ENCODE measurements around the gene SLAMF8. TPM values are rescaled to one million over a fixed set of nuclear protein-coding genes. Genes with fewer than 3 reads are reported as not detected.
A peak's percentile ranks its signal among the peaks of the same experiment; 100 is the strongest.

Gene SLAMF8
- total RNA-seq, 2 donors from 2014 or later: 0.44 TPM; not detected in 1

DNA sequence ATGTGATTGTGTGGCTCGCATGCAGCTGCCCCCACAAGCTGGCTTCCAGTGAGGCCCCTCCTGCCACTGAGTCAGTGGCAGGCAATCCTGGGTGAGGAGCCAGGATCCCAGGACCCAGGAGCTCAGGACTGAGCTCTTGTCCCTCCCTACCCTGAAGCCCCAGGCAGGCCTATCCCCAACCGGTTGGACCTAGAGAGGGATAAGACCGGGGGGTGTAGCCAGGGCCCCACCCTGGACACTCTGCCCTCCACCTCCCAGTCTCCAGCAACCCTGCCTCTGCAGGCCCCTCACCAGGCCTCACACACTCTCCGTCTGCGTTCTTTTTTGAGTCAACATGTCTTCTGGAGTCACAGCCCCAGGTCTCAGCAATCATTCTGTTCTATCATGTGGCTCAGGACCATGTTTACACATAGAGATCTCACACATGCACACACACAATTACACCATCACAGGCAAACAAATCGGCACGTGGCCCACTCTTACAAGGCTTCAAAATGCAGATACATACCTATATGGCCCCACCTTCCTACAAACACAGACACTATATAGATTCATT is 33.2 kb downstream of the SLAMF8 start:
- no peaks in the 10 kb centered on the region for H3K9me3 ChIP-seq (ENCODE audit: control insufficient read depth, low read length, poor library complexity, severe bottlenecking)
- H3K27ac Mint-ChIP-seq: peak overlapping the region; percentile 69
- ATAC-seq: no peak

GRCh38 chr1:159860456-159860855 is 33.8 kb downstream of the SLAMF8 start:
- H3K4me3 Mint-ChIP-seq: no peak overlapping the region
- DNase-seq: no peak
- peaks cover 3% of the 10 kb centered on the region for H3K4me1 Mint-ChIP-seq
- peaks cover 27% of the 10 kb centered on the region for H3K27me3 Mint-ChIP-seq
- H3K9me3 ChIP-seq (ENCODE audit: control insufficient read depth, low read length, poor library complexity, severe bottlenecking): no peaks in the 10 kb centered on the region
- ATAC-seq: no peak
- no peaks in the 10 kb centered on the region for H3K36me3 Mint-ChIP-seq (ENCODE audit: low read depth)
- H3K27ac Mint-ChIP-seq: peak overlapping the region; percentile 69

More for the DNA sequence above, 33.2 kb downstream of the SLAMF8 start:
- Mint-ChIP-seq H3K27me3 (peaks cover 27% of the 10 kb centered on the region), H3K4me1 (peaks cover 7% of the 10 kb centered on the region), H3K4me3 (no peak overlapping the region), H3K36me3 (ENCODE audit: low read depth) (peaks cover 2% of the 10 kb centered on the region)
- no peak for DNase-seq

DNA sequence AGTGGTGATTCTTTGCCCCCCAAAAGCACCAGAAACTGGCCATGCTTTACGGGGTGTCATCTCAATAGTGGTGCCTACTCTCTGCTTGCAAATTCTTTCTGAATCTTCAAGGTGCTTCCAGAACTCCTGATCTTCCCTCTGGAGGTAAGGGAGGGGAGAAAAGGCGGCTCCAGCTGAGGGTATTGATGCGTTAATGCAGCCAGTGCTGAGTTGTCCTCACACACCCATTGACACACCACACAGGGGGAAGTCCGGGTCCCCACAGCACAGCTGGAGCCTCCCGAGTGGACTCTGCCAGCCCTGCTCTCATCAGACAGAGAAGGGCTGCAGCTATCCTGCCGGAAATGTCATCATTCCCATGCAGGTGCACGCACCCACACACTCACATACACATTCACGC is 34.5 kb downstream of the SLAMF8 start:
- no peak overlapping the region for H3K27ac Mint-ChIP-seq
- H3K4me1 Mint-ChIP-seq: peaks cover 5% of the 10 kb centered on the region
- no peaks in the 10 kb centered on the region for H3K9me3 ChIP-seq (ENCODE audit: control insufficient read depth, low read length, poor library complexity, severe bottlenecking)
- peaks cover 28% of the 10 kb centered on the region for H3K27me3 Mint-ChIP-seq
- no peak overlapping the region for H3K4me3 Mint-ChIP-seq
- ATAC-seq (no peak), DNase-seq (no peak)
- H3K36me3 Mint-ChIP-seq (ENCODE audit: low read depth): no peaks in the 10 kb centered on the region

- H3K4me1 Mint-ChIP-seq: peaks cover 13% of the 10 kb centered on the region
- H3K9me3 ChIP-seq (ENCODE audit: control insufficient read depth, low read length, poor library complexity, severe bottlenecking): no peaks in the 10 kb centered on the region
- DNase-seq (no peak), ATAC-seq (no peak)
- peaks cover 31% of the 10 kb centered on the region for H3K27me3 Mint-ChIP-seq
- no peaks in the 10 kb centered on the region for H3K36me3 Mint-ChIP-seq (ENCODE audit: low read depth)
- no peak overlapping the region for H3K4me3 Mint-ChIP-seq
- no peak overlapping the region for H3K27ac Mint-ChIP-seq
Measured at GRCh38 chr1:159862031-159862430, 35.4 kb downstream of the SLAMF8 start.

GRCh38 chr1:159862557-159862956 is 35.9 kb downstream of the SLAMF8 start, which contains the start of gene VSIG8:
VSIG8 (minus strand) TSS chr1:159862657; CDS start chr1:159862521, 136 bp downstream.
- no peak within 1 kb of the TSS for H3K27ac Mint-ChIP-seq
- no peak within 1 kb of the TSS for H3K4me3 Mint-ChIP-seq
- H3K4me1 Mint-ChIP-seq: peaks cover 15% of the 10 kb centered on the region
- no peaks in the 10 kb centered on the region for H3K9me3 ChIP-seq (ENCODE audit: control insufficient read depth, low read length, poor library complexity, severe bottlenecking)
- peaks cover 31% of the 10 kb centered on the region for H3K27me3 Mint-ChIP-seq
- no peaks in the 10 kb centered on the region for H3K36me3 Mint-ChIP-seq (ENCODE audit: low read depth)
- DNase-seq (no peak), ATAC-seq (no peak)

GRCh38 chr1:159864262-159864661 is 37.6 kb downstream of the SLAMF8 start:
- peaks cover 31% of the 10 kb centered on the region for H3K27me3 Mint-ChIP-seq
- no peaks in the 10 kb centered on the region for H3K36me3 Mint-ChIP-seq (ENCODE audit: low read depth)
- no peak for DNase-seq
- no peak for ATAC-seq
- H3K9me3 ChIP-seq (ENCODE audit: control insufficient read depth, low read length, poor library complexity, severe bottlenecking): no peaks in the 10 kb centered on the region
- peaks cover 17% of the 10 kb centered on the region for H3K4me1 Mint-ChIP-seq
- no peak overlapping the region for H3K4me3 Mint-ChIP-seq
- H3K27ac Mint-ChIP-seq: no peak overlapping the region

- no peak overlapping the region for H3K4me3 Mint-ChIP-seq
- H3K27me3 Mint-ChIP-seq: peaks cover 23% of the 10 kb centered on the region
- DNase-seq (no peak), ATAC-seq (no peak)
- H3K36me3 Mint-ChIP-seq (ENCODE audit: low read depth): no peaks in the 10 kb centered on the region
- H3K4me1 Mint-ChIP-seq: peaks cover 13% of the 10 kb centered on the region
- no peaks in the 10 kb centered on the region for H3K9me3 ChIP-seq (ENCODE audit: control insufficient read depth, low read length, poor library complexity, severe bottlenecking)
- peak overlapping the region; percentile 74 for H3K27ac Mint-ChIP-seq
Measured at GRCh38 chr1:159866066-159866465, 39.4 kb downstream of the SLAMF8 start.

DNA sequence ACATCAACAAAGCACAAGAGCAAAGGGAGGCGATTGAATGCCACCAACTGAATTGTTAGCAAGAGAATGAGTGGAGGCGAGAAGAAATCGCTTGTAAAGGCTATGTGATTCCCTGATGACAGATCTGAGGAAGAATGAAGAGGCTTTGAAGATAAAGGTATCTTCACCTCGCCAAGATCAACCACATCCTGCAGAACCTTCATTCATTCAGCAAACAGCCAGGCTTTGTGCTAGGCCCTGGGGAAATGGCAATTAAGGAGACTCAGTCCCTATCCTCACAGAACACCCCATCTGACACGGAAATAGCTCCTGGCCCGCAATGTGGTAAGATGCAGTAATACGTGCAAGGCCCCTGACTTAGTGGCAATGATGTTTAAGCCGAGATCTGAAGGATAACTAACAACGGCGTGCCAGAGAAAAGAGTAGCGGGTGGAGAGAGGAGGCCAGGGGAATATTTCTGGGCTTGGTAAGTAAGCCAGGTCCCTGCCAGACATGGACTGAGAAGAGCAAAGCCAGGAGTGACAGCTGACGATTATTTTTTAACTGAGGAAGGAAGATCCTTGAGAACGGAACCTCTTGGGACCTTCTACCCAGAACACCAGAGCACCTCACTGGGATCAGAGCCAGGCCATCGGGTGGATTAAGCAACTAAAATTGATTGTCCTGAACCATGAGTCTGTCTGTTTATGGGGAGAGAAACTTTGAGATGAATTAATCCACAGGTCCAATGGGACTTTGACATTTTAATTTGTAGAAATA is 40.4 kb downstream of the SLAMF8 start:
- Mint-ChIP-seq H3K27ac (peak overlapping the region; percentile 74), H3K27me3 (peaks cover 15% of the 10 kb centered on the region), H3K36me3 (ENCODE audit: low read depth) (peaks cover 4% of the 10 kb centered on the region), H3K4me1 (peaks cover 13% of the 10 kb centered on the region), H3K4me3 (no peak overlapping the region)
- DNase-seq (no peak), ATAC-seq (no peak)
- no peaks in the 10 kb centered on the region for H3K9me3 ChIP-seq (ENCODE audit: control insufficient read depth, low read length, poor library complexity, severe bottlenecking)

- H3K27ac Mint-ChIP-seq: no peak overlapping the region
- H3K36me3 Mint-ChIP-seq (ENCODE audit: low read depth): peaks cover 4% of the 10 kb centered on the region
- peaks cover 13% of the 10 kb centered on the region for H3K27me3 Mint-ChIP-seq
- no peak for ATAC-seq
- DNase-seq: no peak
- no peak overlapping the region for H3K4me3 Mint-ChIP-seq
- no peaks in the 10 kb centered on the region for H3K9me3 ChIP-seq (ENCODE audit: control insufficient read depth, low read length, poor library complexity, severe bottlenecking)
- peaks cover 13% of the 10 kb centered on the region for H3K4me1 Mint-ChIP-seq
Measured at GRCh38 chr1:159867664-159868026, 41.0 kb downstream of the SLAMF8 start.

DNA sequence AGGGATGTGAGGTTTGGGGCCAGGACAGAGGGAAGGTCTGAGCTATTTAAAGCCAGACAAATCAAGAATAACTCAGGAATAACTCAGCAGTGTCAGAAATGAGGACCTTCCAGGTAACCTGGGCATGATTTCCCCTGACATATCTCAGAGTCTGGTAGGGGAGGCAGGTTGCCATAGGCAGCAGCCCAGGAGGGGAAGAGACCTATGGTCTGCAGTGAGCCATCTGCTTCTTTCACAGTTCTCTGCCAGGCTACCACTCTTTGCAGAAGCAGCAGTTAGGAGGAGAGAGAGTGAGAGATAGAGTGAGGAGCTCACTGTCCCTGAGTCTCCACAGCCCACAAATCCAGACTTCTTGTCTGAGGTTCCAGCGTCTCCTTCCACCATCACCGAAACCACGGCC is 42.1 kb downstream of the SLAMF8 start:
- no peaks in the 10 kb centered on the region for H3K9me3 ChIP-seq (ENCODE audit: control insufficient read depth, low read length, poor library complexity, severe bottlenecking)
- H3K4me1 Mint-ChIP-seq: peaks cover 15% of the 10 kb centered on the region
- peaks cover 4% of the 10 kb centered on the region for H3K27me3 Mint-ChIP-seq
- no peak overlapping the region for H3K4me3 Mint-ChIP-seq
- H3K27ac Mint-ChIP-seq: peak overlapping the region; percentile 27
- peaks cover 4% of the 10 kb centered on the region for H3K36me3 Mint-ChIP-seq (ENCODE audit: low read depth)
- ATAC-seq (no peak), DNase-seq (no peak)

- H3K27ac Mint-ChIP-seq: peak overlapping the region; percentile 27
Measured at GRCh38 chr1:159869173-159869572, 42.5 kb downstream of the SLAMF8 start.

GRCh38 chr1:159869607-159870006 is 42.9 kb downstream of the SLAMF8 start:
- peaks cover 7% of the 10 kb centered on the region for H3K27me3 Mint-ChIP-seq
- H3K4me1 Mint-ChIP-seq: peaks cover 18% of the 10 kb centered on the region
- ATAC-seq (no peak), DNase-seq (no peak)
- H3K4me3 Mint-ChIP-seq: no peak overlapping the region
- H3K36me3 Mint-ChIP-seq (ENCODE audit: low read depth): peaks cover 8% of the 10 kb centered on the region
- H3K27ac Mint-ChIP-seq: no peak overlapping the region
- no peaks in the 10 kb centered on the region for H3K9me3 ChIP-seq (ENCODE audit: control insufficient read depth, low read length, poor library complexity, severe bottlenecking)

More at GRCh38 chr1:159869173-159869572, 42.5 kb downstream of the SLAMF8 start:
- H3K4me1 Mint-ChIP-seq: peaks cover 16% of the 10 kb centered on the region
- no peak for DNase-seq
- no peak overlapping the region for H3K4me3 Mint-ChIP-seq
- peaks cover 4% of the 10 kb centered on the region for H3K27me3 Mint-ChIP-seq
- H3K36me3 Mint-ChIP-seq (ENCODE audit: low read depth): peaks cover 6% of the 10 kb centered on the region
- H3K9me3 ChIP-seq (ENCODE audit: control insufficient read depth, low read length, poor library complexity, severe bottlenecking): no peaks in the 10 kb centered on the region
- ATAC-seq: no peak

DNA sequence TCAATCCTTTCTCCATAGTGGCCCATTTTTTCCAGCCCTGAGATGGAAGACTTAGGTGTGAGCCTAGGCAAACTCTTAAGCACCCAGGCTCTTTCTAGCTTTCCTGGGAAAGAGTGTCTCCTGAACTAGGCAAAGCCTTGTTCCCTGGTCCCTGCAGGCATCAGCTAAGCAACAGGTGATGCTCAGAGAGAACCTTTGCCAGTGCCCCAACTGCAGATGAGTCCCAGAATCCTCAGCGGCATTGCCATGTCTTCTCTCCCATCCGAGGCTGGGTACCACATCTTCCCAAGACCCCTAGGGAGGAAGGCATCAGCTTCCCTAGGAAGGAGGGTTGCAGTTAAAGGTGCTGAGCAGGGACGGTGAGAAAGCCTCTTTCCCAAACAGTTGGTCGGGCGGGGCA is 44.0 kb downstream of the SLAMF8 start:
- peaks cover 8% of the 10 kb centered on the region for H3K36me3 Mint-ChIP-seq (ENCODE audit: low read depth)
- no peak for ATAC-seq
- peaks cover 18% of the 10 kb centered on the region for H3K4me1 Mint-ChIP-seq

DNA sequence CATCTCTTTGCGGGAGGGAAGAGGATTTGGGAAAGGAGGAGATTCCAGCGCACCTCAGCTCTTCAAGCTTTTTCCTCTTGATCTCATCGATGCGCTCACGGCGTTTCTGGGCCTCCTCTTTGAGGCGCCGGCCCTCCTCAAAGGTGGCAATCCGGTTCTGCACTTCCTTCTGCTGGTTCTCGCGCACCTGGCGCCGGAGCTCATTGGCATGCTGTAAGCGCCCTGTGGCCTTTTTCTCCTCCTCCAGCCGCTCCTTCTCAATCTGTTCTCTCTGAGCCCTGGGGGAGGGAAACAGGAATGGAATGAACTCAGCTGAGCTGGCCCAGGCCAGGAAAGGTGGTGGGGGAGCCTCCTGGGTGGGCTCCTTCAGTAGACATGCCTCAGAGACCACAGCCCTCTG is 46.2 kb downstream of the SLAMF8 start:
- DNase-seq (no peak), ATAC-seq (no peak)
- Mint-ChIP-seq H3K36me3 (ENCODE audit: low read depth) (peaks cover 11% of the 10 kb centered on the region), H3K4me3 (no peak overlapping the region), H3K27ac (no peak overlapping the region), H3K4me1 (peaks cover 7% of the 10 kb centered on the region), H3K27me3 (peaks cover 25% of the 10 kb centered on the region)
- no peaks in the 10 kb centered on the region for H3K9me3 ChIP-seq (ENCODE audit: control insufficient read depth, low read length, poor library complexity, severe bottlenecking)

More for the DNA sequence above, 44.0 kb downstream of the SLAMF8 start:
- no peak for DNase-seq
- H3K27ac Mint-ChIP-seq: no peak overlapping the region
- no peaks in the 10 kb centered on the region for H3K9me3 ChIP-seq (ENCODE audit: control insufficient read depth, low read length, poor library complexity, severe bottlenecking)
- H3K4me3 Mint-ChIP-seq: no peak overlapping the region
- H3K27me3 Mint-ChIP-seq: peaks cover 18% of the 10 kb centered on the region
